ENCODE results near the gene SMPD1. TPM values are rescaled to one million over a fixed set of nuclear protein-coding genes. Genes with fewer than 3 reads are reported as not detected.

The SMPD1 gene
- total RNA-seq, 1 donor: 75.6 TPM

GRCh38 chr11:6442441-6442840 is 52.2 kb downstream of the SMPD1 start:
- Histone ChIP-seq H3K36me3 (ENCODE audit: insufficient read depth, low read length) (no peaks in the 10 kb centered on the region), H3K27ac (ENCODE audit: low read depth, low read length) (no peak overlapping the region), H3K9me3 (ENCODE audit: low read depth, low read length) (no peaks in the 10 kb centered on the region), H3K4me3 (ENCODE audit: insufficient read depth, low read length) (no peak overlapping the region), H4K20me1 (ENCODE audit: insufficient read depth, low read length) (no peaks in the 10 kb centered on the region), H2AFZ (ENCODE audit: low read length) (no peak overlapping the region), H3K4me1 (ENCODE audit: insufficient read depth, low read length) (no peaks in the 10 kb centered on the region), H3K79me2 (ENCODE audit: insufficient read depth, low read length) (no peaks in the 10 kb centered on the region), H3K27me3 (ENCODE audit: insufficient read depth, low read length) (no peaks in the 10 kb centered on the region), H3K4me2 (ENCODE audit: insufficient read depth, low read length) (no peak overlapping the region)
- DNase-seq (ENCODE audit: insufficient read length, low spot score, missing footprints): no peak
- no peak for TF ChIP-seq CTCF (IDR thresholded peaks at IDR 0.05; ENCODE audit: extremely low read depth, low read depth, low read length)

GRCh38 chr11:6443269-6444003 is 53.2 kb downstream of the SMPD1 start:
- no peak overlapping the region for H3K4me3 ChIP-seq (ENCODE audit: insufficient read depth, low read length)
- peak; percentile 86 for TF ChIP-seq CTCF (IDR thresholded peaks at IDR 0.05; ENCODE audit: extremely low read depth, low read depth, low read length)
- H3K27me3 ChIP-seq (ENCODE audit: insufficient read depth, low read length): no peaks in the 10 kb centered on the region
- H3K4me2 ChIP-seq (ENCODE audit: insufficient read depth, low read length): no peak overlapping the region
- no peaks in the 10 kb centered on the region for H3K4me1 ChIP-seq (ENCODE audit: insufficient read depth, low read length)
- no peaks in the 10 kb centered on the region for H4K20me1 ChIP-seq (ENCODE audit: insufficient read depth, low read length)
- H3K27ac ChIP-seq (ENCODE audit: low read depth, low read length): no peak overlapping the region
- no peak for DNase-seq (ENCODE audit: insufficient read length, low spot score, missing footprints)
- H3K36me3 ChIP-seq (ENCODE audit: insufficient read depth, low read length): no peaks in the 10 kb centered on the region
- H3K9me3 ChIP-seq (ENCODE audit: low read depth, low read length): no peaks in the 10 kb centered on the region
- no peak overlapping the region for H2AFZ ChIP-seq (ENCODE audit: low read length)
- no peaks in the 10 kb centered on the region for H3K79me2 ChIP-seq (ENCODE audit: insufficient read depth, low read length)

Other genes starting within 250 kb of the SMPD1 start
- not detected in 2 replicates for gene OR52B2, start 220.1 kb upstream of the SMPD1 start, total RNA-seq
- not detected in 2 replicates for gene OR52W1, start 191.2 kb upstream of the SMPD1 start, total RNA-seq
- gene C11orf42, start 184.9 kb upstream of the SMPD1 start, total RNA-seq: not detected in 2 replicates
- 15.6 and 19.7 TPM in 2 replicates for gene FHIP1B, start 155.8 kb upstream of the SMPD1 start, total RNA-seq
- under 0.01 TPM in 2 replicates for gene CNGA4, start 151.4 kb upstream of the SMPD1 start, total RNA-seq
- gene CCKBR, start 130.6 kb upstream of the SMPD1 start, total RNA-seq: not detected in 2 replicates
- 271 and 314 TPM in 2 replicates for gene CAVIN3, start 70.0 kb upstream of the SMPD1 start, total RNA-seq
- 40.7 and 45.6 TPM in 2 replicates for gene APBB1, start 28.6 kb downstream of the SMPD1 start, total RNA-seq
- 0.59 and 1.1 TPM in 2 replicates for gene HPX, start 50.5 kb downstream of the SMPD1 start, total RNA-seq
- gene TRIM3, start 83.5 kb downstream of the SMPD1 start, total RNA-seq: 25.3 and 36.2 TPM in 2 replicates
- 74.3 and 79.3 TPM in 2 replicates for gene ARFIP2, start 90.9 kb downstream of the SMPD1 start, total RNA-seq
- 52.7 and 55.4 TPM in 2 replicates for gene TIMM10B, start 91.0 kb downstream of the SMPD1 start, total RNA-seq
- gene DNHD1, start 106.8 kb downstream of the SMPD1 start, total RNA-seq: 9.0 and 9.4 TPM in 2 replicates
- 7.2 and 10.6 TPM in 2 replicates for gene RRP8, start 213.1 kb downstream of the SMPD1 start, total RNA-seq
- 151 and 176 TPM in 2 replicates for gene ILK, start 213.3 kb downstream of the SMPD1 start, total RNA-seq
- 23.5 and 28.0 TPM in 2 replicates for gene TAF10, start 221.7 kb downstream of the SMPD1 start, total RNA-seq
- 120 and 127 TPM in 2 replicates for gene TPP1, start 228.9 kb downstream of the SMPD1 start, total RNA-seq

All from osteoblast (primary cell).